ENCODE measurements around the gene L3MBTL2.
"Not testable (repeated sequence)": the region's sequence is repeated elsewhere in the genome, so short reads cannot be mapped to it uniquely, and the experiment has no call there.

Gene L3MBTL2

DNA sequence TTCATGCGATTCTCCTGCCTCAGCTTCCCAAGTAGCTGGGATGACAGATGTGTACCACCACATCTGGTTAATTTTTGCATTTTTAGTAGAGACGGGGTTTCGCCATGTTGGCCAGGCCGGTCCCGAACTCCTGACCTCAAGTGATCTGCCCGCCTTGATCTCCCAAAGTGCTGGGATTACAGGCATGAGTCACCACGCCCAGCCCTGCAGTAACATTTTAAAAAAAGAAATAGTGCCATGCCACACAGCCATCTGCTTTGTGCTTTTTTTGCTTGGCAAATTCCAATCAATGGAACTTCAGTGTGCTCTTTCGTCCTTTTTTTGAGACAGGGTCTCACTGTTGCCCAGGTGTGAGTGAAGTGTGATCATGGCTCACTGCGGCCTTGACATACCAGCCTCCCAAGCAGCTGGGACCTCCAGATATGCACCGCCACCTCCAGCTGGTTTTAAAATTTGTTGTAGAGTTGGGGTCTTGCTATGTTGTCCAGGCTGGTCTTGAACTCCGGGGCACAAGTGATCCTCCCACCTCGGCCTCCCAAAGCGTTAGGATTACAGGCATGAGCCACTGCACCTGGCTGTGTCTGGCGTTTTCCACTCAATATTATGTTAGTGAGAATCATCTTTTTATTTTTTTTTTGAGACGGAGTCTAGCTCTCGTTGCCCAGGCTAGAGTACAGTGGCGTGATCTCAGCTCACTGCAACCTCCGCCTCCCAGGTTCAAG is 37.4 kb downstream of the L3MBTL2 start:
- DNase-seq, result no peak

DNA sequence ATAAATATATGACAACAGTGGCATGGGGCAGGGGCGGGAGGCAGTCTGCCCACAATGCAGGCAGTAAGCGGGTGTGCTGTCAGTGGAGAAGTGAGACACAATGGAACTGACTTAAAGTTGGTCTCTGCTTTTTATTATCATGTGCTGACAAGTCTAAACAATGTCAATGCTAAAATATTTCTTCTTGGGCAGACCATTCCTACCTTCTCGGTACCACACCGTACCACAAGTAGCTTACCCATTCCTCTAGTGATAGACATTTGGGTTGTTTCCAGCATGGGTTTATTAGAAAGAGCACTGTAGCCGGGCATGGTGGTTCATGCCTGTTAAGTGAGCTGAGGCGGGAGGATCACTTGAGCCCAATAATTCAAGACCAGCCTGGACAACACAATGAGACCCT is 38.2 kb downstream of the L3MBTL2 start:
- DNase-seq, result no peak

DNA sequence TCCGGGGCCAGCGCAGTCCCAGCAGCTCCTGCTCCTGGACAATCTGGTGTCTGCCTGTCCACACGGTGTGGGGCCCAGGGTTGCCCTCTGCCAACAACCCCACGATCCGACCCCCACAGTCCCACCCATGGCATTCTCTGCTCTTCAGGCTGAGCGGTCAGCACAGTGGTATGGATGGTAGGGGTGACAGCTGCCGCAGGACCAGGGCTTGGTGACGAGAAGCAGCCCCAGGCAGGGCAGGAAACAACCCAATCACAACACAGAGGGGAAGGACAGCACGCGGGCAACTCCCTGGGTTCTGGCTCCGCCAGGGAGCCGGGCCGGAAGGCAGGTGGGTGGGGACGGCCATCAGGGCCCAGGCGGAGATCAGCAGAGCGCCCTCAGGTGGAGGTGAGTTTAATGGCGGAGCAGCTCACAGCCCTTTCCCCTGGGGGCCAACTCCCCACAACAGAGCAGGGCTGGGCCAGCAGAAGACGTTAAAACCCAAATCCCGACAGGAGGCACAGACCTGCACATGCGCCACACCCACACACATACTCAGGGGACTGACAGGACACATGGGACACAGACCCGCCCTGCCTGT is 40.9 kb downstream of the L3MBTL2 start:
- no peak for DNase-seq

DNA sequence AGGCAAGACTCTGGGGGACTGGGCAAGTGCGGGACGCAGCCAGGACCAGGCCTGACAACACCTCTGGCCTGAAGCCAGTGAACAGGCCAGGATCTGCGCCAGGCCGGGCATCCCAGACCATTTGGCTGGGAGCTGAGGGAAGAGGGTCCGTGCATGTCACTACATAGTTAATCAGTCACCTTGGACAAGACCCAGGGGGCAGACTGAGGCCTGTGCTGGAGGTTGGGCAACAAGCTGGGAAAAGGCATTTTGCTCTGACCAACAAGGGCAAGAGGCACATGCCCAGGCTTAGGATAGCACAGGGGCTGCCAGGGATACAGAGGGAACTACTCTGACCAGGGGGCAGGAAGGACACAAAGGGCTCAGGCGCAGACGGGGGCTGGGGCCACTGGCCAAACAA is 42.6 kb downstream of the L3MBTL2 start:
- DNase-seq, result no peak

DNA sequence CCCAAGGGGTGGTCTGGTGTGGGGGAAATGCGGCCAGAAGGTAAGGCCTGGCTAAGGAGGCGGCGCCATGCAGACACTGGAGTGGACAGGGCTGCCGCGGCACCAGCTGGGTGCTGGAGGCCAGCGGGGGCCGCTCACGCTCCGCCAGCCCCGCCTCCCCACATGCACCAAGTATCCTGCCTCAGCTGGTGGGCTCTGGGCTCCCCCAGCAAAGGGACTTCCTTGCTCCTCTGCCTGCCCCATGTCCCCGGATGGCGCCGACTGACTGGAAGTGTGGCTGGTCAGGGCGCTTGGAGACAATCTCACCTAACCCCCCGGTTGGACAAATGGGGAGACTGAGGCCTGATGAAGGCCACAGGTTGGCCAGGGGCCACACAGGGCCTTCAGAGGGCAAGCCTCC is 43.2 kb downstream of the L3MBTL2 start:
- no peak for DNase-seq

DNA sequence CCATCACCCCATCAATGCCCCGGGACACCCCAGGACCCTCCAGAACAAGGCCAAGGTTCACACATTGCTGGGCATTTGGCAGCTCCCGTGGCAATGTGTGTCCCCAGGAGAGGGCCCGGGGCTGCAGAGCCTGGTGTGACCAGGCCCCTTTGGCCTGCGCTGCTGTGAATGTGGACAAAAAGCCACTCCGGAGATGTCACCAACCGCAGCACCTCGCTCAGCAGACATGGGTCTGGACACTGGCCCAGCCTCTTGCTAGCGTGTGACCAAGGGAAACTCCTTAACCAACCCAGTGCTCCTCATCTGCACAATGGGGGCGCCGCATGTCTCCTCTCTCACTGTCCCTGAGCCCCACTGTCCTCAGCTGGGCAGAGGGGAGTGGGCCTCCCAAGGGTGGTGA is 43.6 kb downstream of the L3MBTL2 start:
- DNase-seq, result no peak

DNA sequence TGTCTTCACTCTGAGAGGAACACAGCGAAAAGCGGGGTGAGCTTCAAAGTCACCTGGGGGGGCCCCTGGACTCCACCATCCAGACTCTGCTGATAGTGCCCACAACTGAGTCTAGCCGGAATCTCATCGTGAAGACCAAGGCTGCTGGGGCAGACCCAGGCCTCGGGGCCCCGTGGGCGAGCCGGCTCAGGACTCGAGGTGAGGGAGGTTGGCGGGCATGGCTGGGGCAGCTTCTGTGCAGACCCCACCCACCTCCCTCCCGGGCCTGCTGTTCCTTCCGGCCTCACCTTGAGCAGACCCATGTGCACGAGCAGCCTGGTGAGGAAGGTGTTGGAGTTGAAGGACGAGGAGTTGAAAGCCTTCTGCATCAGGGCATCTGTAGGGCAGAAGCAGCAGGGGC is 44.3 kb downstream of the L3MBTL2 start:
- no peak for DNase-seq

DNA sequence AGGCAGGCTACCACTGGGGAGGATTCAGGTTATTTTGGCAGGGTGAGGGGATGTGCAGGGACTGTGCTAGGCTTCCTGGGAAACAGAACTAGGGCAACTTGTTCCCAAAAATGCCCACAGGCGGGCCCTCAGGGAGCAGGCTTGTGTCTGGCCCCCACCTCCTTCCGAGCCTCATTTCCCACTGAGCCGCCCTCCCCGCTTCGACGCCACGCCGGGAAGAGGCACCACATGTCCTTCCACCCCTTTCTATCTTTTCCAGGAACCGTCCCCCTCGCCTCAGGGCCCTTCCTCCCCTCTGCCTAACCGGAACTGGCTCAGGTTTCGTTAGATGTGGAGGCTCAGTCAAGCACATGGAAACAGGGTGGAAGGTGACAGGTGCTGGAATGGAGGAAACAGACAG is 45.0 kb downstream of the L3MBTL2 start:
- DNase-seq, result no peak

DNA sequence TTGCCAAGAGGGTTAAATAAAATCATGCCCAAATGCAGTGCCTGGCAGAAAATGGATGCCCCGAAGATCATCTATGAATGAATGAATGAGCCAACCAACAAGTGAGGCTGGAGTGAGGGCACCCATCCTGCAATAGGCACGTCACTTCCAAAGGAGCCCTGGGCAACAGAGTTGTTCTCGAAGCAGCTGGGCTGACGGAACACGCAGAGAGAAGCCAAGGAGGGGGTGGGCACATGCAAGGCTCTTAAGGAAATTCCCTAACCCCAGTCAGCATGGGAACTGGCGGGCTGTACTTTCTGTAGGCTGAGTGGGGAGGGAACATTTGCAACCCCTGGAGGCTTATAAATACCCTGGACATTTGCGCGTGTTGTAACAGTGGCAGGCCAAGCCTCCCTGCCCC is 47.3 kb downstream of the L3MBTL2 start:
- no peak for DNase-seq

DNA sequence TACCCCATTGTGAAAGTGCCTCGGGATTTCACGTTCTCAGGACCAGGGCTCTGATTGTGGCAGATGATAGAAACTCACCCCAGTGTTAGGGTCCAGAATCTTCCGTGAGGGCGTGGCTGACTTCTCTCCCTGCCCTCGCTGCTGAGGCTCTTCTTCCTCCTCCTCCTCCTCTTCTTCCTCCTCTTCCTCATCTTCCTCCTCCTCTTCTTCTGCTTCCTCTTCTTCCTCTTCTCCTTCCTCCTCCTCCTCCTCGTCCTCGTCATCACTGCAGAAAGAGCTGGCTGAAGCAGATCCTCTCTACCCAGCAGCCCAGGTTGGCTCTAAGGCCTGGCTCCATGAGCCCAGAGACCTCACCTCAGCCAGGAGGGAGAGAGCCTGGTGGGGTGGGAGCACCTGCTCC is 49.1 kb downstream of the L3MBTL2 start:
- DNase-seq, result no peak

DNA sequence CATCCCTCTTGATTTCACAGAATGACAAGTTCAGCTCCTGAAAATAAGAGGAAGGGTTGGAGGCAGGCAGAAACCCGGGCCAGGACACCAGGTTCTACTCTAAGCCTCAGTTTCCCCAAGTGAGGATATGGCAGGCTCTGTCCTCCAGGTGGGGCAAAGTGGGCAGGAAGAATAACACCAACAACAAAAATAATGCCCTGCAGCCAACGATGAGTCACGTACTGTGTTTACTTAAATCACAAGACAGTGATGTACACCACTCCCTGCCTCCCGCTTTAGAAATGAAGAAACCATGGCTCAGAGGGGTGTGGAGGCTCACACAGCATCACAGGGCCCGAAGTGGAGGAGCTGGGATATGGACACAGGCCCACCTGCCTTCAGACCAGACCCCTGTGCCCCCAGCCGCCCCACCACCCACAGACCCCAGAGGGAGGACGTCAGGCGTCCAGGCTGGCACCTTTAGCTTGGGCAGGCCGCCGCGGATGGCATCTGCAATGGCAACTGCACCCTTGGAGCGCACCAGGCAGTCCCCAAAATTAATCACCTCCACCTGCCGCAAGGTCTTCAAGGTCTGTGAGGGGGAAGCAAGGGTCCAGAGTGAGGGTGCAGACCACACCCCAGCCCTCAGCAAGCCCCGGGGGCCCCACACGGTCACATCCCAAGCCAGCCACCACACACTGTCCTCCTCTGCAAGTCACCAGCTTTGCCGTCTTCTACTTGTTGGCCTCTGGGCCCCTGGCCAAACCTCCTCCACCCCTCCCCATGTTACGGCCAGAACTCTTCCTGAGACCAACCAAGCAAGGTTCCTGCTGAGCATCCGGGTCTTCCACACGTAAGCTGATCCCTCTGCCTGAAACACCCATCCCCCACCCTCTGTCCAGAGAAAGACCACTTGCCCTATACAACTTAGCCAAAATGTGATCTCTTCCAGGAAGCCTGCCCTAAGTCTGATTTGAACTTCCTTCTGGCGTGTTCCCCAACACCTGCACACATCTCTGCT is 51.4 kb downstream of the L3MBTL2 start:
- DNase-seq, result peak; percentile 52

DNA sequence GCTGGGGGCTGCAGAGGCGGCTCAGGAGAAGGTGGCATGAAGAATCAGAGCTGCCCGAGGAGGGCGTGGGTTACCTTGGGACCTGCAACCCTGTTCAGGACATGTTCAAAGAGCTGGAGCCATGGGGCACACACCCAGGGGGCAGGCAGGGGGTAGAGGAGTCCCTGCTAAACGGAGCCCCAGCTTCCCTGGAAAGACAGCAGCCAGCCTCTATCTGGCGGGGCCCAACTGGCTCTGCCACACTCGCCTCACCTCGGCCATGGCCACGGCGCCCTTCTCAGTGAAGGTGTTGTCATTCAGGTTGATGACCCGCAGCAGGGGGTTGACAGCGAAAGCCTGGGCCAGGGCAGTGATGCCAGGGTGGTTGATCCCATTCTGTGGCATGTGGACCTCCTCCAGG is 52.6 kb downstream of the L3MBTL2 start:
- no peak for DNase-seq

DNA sequence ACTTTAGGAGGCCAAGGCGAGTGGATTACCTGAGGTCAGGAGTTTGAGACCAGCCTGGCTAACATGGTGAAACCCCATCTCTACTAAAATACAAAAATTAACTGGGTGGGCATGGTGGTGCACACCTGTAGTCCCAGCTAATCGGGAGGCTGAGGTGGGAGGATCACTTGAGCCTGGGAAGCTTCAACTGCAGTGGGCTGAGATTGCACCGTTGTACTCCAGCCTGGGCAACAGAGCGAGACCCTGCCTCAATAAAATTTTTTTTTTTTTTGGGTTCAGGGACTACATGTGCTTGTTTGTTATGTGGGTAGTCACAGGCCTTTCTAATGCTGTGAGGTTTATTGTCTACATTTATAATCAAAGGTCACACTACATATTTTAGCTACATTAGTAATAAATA is 54.6 kb downstream of the L3MBTL2 start:
- DNase-seq, result not testable (repeated sequence)

DNA sequence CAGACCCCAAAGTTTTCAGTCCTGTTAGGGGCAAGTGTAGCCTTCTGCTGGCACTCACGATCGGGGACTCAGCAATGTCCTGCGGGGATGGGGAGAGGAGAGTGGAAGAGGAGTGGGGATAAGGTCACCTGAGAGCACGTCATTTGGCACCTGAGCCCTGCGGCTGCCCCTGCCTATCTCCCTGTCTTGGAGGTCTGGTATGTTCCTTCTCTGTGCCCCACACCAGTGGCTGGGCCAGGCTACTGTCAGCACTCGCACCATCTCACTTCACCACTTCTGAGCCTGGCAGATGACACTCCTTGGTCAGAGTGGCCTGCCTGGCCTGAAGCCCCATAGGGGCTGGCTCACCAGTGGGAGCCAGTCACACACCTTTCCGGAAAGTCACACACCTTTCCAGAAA is 55.8 kb downstream of the L3MBTL2 start:
- no peak for DNase-seq

DNA sequence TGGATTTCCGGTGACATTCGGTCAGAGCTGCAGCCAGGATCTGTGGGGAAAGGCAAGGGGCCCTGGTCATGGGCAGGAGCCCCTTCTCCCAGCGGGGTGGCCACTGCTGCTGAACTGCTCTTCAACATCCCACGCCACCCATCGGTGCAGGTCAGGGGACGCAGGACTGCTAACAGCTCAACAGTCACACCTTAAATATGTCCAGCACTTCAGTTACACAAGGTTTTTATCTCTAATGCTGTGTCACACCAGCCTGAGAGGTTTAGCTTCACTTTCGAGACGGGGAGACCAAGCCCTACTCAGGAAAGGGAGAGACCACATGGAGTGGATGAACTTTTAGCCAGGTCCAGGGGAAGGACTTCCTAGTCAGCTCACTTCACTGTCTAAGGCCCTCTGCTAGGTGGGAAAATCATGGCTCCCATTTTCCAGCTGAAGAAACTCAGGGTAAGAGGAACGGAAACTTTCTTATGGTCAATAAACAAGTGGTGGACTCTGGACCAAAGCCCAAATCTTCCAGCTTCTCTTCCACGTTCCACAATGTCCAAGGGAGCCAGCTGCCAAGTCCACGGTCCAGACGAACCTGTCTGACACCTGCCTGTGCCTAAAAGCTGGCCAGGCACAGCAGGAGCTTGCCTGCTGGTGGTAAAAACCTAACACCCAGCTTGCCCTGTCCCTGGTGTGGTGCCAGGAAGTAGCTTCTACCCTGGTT is 56.6 kb downstream of the L3MBTL2 start:
- no peak for DNase-seq

DNA sequence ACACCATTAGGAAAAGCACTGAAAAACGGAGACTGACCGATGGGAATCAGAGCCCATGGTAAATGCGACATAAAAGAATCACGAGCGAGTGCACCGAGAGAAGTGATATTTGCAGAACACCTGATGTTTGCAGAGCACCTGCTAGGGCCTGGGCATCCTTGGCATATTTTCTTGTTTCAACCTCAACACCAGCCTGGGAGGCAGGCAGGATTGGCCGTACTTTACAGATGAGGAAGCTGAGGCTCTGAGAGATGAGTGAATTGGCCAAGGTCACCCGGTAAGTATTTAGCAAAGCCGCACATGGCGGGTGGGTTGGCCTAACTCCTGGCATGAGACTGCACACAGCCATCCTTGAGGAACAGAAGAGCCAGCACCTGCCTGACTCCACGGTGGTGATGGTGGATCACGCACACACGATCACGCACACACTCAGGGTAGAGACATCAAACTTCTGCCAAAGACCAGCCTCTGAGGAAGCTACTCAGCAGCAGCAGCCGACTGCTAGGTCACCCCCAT is 57.2 kb downstream of the L3MBTL2 start:
- no peak for DNase-seq

DNA sequence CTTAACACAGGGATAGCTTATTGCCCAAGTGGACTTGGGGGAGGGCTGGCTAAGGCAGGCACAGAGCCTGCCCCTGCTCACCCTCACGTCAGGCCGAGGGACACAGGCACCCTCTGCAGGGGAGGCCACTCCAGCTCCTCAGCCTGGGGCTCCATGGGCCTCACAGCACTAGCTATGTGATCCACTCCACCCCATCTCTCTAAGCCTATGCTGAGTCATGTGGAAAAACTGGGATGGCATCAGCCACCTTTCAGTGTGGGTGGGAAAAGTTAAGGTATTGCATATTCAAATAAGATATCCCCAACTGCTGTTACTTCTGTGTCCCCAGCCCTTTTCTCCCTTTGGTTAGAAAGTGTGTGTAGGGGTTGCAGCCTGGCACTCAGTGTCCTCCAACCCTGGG is 58.6 kb downstream of the L3MBTL2 start:
- DNase-seq, result no peak

DNA sequence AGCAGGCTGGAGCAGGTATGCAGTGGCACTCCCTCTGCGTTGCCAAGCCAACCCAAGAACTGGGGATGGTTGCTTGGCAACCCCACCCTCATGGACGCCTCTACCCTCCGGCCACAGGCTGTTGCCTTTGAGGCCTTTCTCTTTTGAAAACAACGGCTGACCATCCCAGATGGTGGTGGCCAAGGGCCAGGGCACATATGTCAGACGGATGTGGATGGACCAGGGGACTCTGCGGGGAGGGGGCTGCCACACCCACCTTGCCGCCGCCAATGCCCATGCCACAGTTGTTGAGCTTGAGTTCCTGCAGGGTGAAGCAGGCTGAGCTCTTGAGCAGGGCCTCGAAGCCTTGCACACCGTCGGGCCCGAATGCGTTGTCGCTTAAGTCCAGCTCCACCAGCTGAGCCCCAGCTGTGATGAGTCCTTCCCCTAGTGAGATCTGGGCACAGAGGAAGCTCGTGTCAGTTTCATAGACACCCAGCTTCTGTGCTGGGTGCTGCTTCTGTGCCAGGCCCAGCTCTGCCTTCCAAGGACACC is 59.4 kb downstream of the L3MBTL2 start:
- DNase-seq, result no peak

DNA sequence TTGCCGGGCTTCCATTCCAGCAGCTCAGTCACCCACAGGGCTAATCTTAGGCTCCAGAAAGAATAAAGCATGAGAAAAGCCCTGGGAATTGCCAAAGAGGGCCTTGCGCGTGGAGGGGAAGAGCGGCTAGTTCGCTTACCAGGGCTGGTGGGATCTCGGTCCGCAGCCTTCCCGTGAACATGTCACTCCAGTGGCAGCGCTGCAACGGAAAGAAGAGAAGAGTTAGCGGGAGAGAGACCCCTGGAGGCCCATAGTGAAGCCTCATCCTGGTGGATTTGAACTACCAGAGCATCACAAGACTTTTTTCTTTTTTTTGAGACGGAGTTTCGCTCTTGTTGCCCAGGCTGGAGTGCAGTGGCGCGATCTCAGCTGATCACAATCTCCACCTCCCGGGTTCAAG is 62.8 kb downstream of the L3MBTL2 start:
- no peak for DNase-seq

DNA sequence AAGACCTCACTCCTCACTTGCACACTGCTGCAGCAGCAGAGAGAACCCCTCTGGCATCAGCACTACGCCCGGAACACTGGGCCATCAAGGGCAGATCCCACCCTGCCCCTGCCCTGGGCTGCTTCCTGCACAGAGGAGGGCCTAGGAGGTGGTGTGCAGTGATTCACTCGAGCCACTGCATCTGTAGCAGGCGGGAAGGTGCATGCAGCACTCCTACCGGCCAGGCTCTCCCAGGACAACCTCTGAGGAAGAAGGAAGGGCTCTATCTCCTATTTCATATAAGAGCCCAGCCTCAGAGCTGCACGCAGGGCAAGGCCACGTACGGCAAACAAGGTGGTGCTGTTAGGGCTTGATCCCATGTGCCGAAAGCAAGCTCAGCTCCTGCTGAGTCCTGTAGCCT is 66.7 kb downstream of the L3MBTL2 start:
- DNase-seq, result no peak

DNA sequence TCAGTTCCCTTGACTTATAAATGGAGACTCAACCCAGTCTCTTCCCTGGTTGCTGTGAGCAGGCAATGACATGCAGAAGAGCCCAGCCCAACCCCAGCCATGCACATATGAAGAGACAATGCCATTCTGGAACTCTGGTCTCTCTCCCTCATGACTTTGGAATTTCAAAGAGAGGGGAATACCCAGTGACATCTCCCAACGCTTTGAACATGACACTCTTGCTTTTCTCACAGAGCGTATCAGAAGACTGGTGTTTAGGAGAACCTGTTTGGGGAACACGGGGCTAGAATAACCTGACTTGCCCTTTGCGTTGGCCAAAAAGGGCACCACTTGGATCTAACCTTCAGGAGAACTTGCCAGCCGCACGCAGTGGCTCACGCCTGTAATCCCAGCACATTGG is 68.0 kb downstream of the L3MBTL2 start:
- DNase-seq, result no peak

DNA sequence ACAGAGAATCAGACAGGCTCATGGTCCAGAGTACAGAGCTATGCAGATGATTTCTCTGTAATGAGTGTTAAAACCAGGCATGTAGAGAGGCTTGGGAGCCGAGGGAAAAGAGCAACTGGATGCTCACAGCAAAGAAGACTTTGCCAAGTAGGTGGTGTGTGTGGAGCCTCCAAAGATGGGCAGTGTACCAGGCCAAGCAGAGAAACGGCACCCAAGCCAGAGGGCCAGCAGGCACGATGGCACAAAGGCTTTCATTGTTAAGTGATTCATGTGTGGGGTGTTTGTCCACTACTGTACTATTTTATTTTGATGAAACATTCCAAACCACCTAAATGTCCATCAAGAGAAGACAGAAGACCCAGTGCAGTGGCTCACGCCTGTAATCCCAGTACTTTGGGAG is 69.7 kb downstream of the L3MBTL2 start:
- no peak for DNase-seq

DNA sequence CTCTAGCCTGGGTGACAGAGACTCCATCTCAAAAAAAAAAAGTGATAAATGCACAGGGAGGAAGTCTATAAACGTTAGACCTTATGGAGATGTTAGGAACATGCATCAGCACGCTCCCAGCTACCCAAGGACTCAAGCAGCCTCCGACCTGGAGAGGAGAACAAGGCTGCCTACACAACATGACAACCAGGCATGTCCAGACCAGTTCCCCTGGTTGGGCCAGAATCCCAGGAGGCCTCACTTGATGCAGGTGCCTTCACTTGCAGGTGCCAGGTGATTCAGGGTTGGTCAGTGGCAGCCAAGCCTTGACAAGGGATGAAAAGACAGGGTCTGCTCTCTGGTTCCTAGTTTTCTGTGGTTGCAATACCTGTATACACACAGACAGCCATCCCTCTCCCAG is 75.0 kb downstream of the L3MBTL2 start:
- no peak for DNase-seq
